ENCODE data around the gene KCNMA1. TPM values are rescaled to one million over a fixed set of nuclear protein-coding genes. Genes with fewer than 3 reads are reported as not detected.
"Not testable (repeated sequence)": the region's sequence is repeated elsewhere in the genome, so short reads cannot be mapped to it uniquely, and the experiment has no call there.

Gene KCNMA1
- polyA plus RNA-seq, 1 of the 3 experiments (the other 2 are of a cell fraction): 107 TPM

GRCh38 chr10:77686096-77686495, 48.5 kb upstream of the KCNMA1 start (continued):
- TF ChIP-seq POLR2AphosphoS5 (IDR thresholded peaks at IDR 0.05; ENCODE audit: low read depth, low read length) (no peak), YY1 (IDR thresholded peaks at IDR 0.05; ENCODE audit: low read depth) (no peak), ELF1 (IDR thresholded peaks at IDR 0.05) (no peak), MXI1 (IDR thresholded peaks at IDR 0.05; ENCODE audit: low read depth, low read length) (no peak), NFIC (IDR thresholded peaks at IDR 0.05; ENCODE audit: borderline replicate concordance) (no peak)

DNA sequence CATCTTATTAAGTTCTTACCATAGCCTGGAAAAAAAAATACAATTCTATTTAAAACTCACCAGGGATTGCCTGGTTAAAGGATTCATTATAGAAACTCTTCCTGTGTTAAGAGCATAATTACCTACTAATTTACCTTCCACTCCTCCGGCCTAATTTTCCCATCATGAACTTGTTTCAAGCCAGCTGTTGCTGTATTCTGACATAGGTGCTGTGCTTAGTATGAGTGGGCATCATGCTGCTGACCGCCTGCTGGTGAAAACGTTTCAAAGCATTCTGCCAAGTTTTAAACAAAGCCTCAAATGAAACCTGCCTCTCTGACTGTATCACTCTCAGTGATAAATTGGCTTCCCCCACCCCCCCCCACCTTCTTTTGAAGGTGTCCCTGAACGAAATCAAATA, 47.8 kb upstream of the KCNMA1 start:
- Histone ChIP-seq H3K4me3 (ENCODE audit: low read depth in 2 of 2, low read length in 1 of 2) (no peak overlapping the region), H3K79me2 (ENCODE audit: insufficient read depth) (no peaks in the 10 kb centered on the region), H2AFZ (ENCODE audit: low read depth) (no peak overlapping the region), H3K27ac (ENCODE audit: low read depth in 2 of 2, low read length in 1 of 2) (no peak overlapping the region), H3F3A (replicated peaks; ENCODE audit: insufficient read depth) (no peaks in the 10 kb centered on the region), H3K9me2 (no peaks in the 10 kb centered on the region), H3K36me3 (replicated peaks in 1 of 2; ENCODE audit: control insufficient read depth in 1 of 2, insufficient read depth in 2 of 2, low read length in 1 of 2) (no peaks in the 10 kb centered on the region), H3K4me1 (ENCODE audit: control insufficient read depth in 1 of 2, insufficient read depth in 2 of 2, low read depth in 1 of 2, low read length in 1 of 2) (no peaks in the 10 kb centered on the region; a peak in 1 of 4 replicates), H3K9me3 (no peaks in the 10 kb centered on the region), H3K27me3 (ENCODE audit: insufficient read depth) (peaks cover 16% of the 10 kb centered on the region; the same call in 1 of the 2 replicates), H3K4me2 (no peak overlapping the region), H3K9ac (no peak overlapping the region), H4K20me1 (ENCODE audit: insufficient read depth) (no peaks in the 10 kb centered on the region)
- WGBS (ENCODE audit: low lambda C conversion rate): 55% methylated on average over 4 of the region's 4 CpGs
- CTCF ChIA-PET: interaction anchor here (1.0 to 3.4 kb wide), 4 partner anchors 14 to 44 kb away, joined by 4 to 23 read pairs (median 5); no protein-coding TSS in a partner anchor
- DNase-seq: no peak
- POLR2A ChIA-PET: no interaction called here
- TF ChIP-seq CHD2 (IDR thresholded peaks at IDR 0.05; ENCODE audit: low read length, partially characterized antibody) (no peak), NFIC (IDR thresholded peaks at IDR 0.05; ENCODE audit: borderline replicate concordance) (no peak), GATA2 (CRISPR knock-in tag; IDR thresholded peaks at IDR 0.05) (no peak), MXI1 (IDR thresholded peaks at IDR 0.05; ENCODE audit: low read depth, low read length) (no peak), TCF12 (IDR thresholded peaks at IDR 0.05) (no peak), RXRA (IDR thresholded peaks at IDR 0.05; ENCODE audit: borderline replicate concordance, low read depth) (no peak), IRF3 (IDR thresholded peaks at IDR 0.05; ENCODE audit: low read depth, low read length) (no peak), JUND (IDR thresholded peaks at IDR 0.05) (no peak), RCOR1 (IDR thresholded peaks at IDR 0.05; ENCODE audit: low read length) (no peak), GABPA (IDR thresholded peaks at IDR 0.05; ENCODE audit: low read depth) (no peak), FOSL2 (IDR thresholded peaks at IDR 0.05; ENCODE audit: borderline replicate concordance, low read depth) (no peak), YY1 (IDR thresholded peaks at IDR 0.05; ENCODE audit: low read depth) (no peak), TAF1 (IDR thresholded peaks at IDR 0.05; ENCODE audit: borderline replicate concordance, low read depth, low read length) (no peak), FOXM1 (IDR thresholded peaks at IDR 0.05; ENCODE audit: low read depth) (no peak), EP300 (IDR thresholded peaks at IDR 0.05; ENCODE audit: borderline replicate concordance in 1 of 2, low read depth in 1 of 2, low read length in 1 of 2) (no peak)
- TF ChIP-seq, protein P1, sequence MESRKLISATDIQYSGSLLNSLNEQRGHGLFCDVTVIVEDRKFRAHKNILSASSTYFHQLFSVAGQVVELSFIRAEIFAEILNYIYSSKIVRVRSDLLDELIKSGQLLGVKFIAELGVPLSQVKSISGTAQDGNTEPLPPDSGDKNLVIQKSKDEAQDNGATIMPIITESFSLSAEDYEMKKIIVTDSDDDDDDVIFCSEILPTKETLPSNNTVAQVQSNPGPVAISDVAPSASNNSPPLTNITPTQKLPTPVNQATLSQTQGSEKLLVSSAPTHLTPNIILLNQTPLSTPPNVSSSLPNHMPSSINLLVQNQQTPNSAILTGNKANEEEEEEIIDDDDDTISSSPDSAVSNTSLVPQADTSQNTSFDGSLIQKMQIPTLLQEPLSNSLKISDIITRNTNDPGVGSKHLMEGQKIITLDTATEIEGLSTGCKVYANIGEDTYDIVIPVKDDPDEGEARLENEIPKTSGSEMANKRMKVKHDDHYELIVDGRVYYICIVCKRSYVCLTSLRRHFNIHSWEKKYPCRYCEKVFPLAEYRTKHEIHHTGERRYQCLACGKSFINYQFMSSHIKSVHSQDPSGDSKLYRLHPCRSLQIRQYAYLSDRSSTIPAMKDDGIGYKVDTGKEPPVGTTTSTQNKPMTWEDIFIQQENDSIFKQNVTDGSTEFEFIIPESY (IDR thresholded peaks at IDR 0.05; ENCODE audit: borderline replicate concordance, low read depth): no peak

- H3K79me2 ChIP-seq (ENCODE audit: insufficient read depth); CTCF ChIA-PET; H2AFZ ChIP-seq (ENCODE audit: low read depth); H3K27me3 ChIP-seq (ENCODE audit: insufficient read depth); H3K4me3 ChIP-seq (ENCODE audit: low read depth in 2 of 2, low read length in 1 of 2); H3K4me2 ChIP-seq; H3K27ac ChIP-seq (ENCODE audit: low read depth in 2 of 2, low read length in 1 of 2); H3K9me3 ChIP-seq; H3K9me2 ChIP-seq; H4K20me1 ChIP-seq (ENCODE audit: insufficient read depth); H3K9ac ChIP-seq; H3K36me3 ChIP-seq (replicated peaks in 1 of 2; ENCODE audit: control insufficient read depth in 1 of 2, insufficient read depth in 2 of 2, low read length in 1 of 2); POLR2A ChIA-PET; DNase-seq; H3F3A ChIP-seq (replicated peaks; ENCODE audit: insufficient read depth); H3K4me1 ChIP-seq (ENCODE audit: control insufficient read depth in 1 of 2, insufficient read depth in 2 of 2, low read depth in 1 of 2, low read length in 1 of 2): not testable (repeated sequence)
- 75% methylated on average over 8 of the region's 8 CpGs for WGBS (ENCODE audit: low lambda C conversion rate)
Measured at GRCh38 chr10:77683088-77683432, 45.5 kb upstream of the KCNMA1 start.

Data from SK-N-SH (cell line).